IMR-90 (cell line): Measurements from ENCODE around the gene MYCBPAP.

Source experiments
- BHLHE40 ChIP-seq: fragments of 150-350 bp; IDR thresholded peaks from 2 replicates; pipeline ENCODE4 v1.6.1; 2016; ENCODE audit warnings: mild to moderate bottlenecking, low read depth, low read length
- CEBPB ChIP-seq: IDR thresholded peaks from 2 replicates; pipeline ENCODE4 v1.6.1; 2012; ENCODE audit warnings: low read depth, low read length, improper control_type of control experiment
- CHD1 ChIP-seq: IDR thresholded peaks from 2 replicates; pipeline ENCODE4 v1.6.1; 2012; ENCODE audit warnings: low read depth, low read length, improper control_type of control experiment
- FOS ChIP-seq: fragments of 150-350 bp; IDR thresholded peaks from 2 replicates; pipeline ENCODE4 v1.6.1; 2016; ENCODE audit warnings: low read depth, low read length
- MXI1 ChIP-seq: IDR thresholded peaks from 2 replicates; pipeline ENCODE4 v1.6.1; 2012; ENCODE audit warnings: low read depth, mild to moderate bottlenecking, low read length, moderate library complexity, borderline replicate concordance
- NFE2L2 ChIP-seq: fragments of 150-350 bp; IDR thresholded peaks from 2 replicates; pipeline ENCODE4 v1.6.1; 2016; ENCODE audit warnings: low read depth, mild to moderate bottlenecking, low read length
- POLR2A ChIP-seq: IDR thresholded peaks from 2 replicates; pipeline ENCODE4 v1.6.1; 2012; ENCODE audit warnings: mild to moderate bottlenecking, low read depth, low read length
- RCOR1 ChIP-seq: IDR thresholded peaks from 2 replicates; pipeline ENCODE4 v1.6.1; 2012; ENCODE audit warnings: mild to moderate bottlenecking, low read length, improper control_type of control experiment; ENCODE audit not compliant: insufficient replicate concordance
- SMC3 ChIP-seq: fragments of 150-350 bp; IDR thresholded peaks from 2 replicates; pipeline ENCODE4 v1.6.1; 2016; ENCODE audit warnings: low read depth, mild to moderate bottlenecking, antibody characterized with exemption, low read length, moderate library complexity
- TF ChIP-seq, protein P1 (sequence below): fragments of 150-350 bp; IDR thresholded peaks from 2 replicates; pipeline ENCODE4 v1.6.1; 2017; ENCODE audit warnings: mild to moderate bottlenecking, antibody characterized with exemption, low read length, low read depth
- TF ChIP-seq, protein P2 (sequence below): conservative IDR thresholded peaks from 2 replicates; pipeline ENCODE4 v1.5.1; 2012; ENCODE audit warnings: mild to moderate bottlenecking, low read depth, low read length, improper control_type of control experiment
- TF ChIP-seq, protein P3 (sequence below): fragments of 150-350 bp; IDR thresholded peaks from 2 replicates; pipeline ENCODE4 v1.6.1; 2016; ENCODE audit warnings: low read depth, mild to moderate bottlenecking, low read length, moderate library complexity, borderline replicate concordance

DNA sequence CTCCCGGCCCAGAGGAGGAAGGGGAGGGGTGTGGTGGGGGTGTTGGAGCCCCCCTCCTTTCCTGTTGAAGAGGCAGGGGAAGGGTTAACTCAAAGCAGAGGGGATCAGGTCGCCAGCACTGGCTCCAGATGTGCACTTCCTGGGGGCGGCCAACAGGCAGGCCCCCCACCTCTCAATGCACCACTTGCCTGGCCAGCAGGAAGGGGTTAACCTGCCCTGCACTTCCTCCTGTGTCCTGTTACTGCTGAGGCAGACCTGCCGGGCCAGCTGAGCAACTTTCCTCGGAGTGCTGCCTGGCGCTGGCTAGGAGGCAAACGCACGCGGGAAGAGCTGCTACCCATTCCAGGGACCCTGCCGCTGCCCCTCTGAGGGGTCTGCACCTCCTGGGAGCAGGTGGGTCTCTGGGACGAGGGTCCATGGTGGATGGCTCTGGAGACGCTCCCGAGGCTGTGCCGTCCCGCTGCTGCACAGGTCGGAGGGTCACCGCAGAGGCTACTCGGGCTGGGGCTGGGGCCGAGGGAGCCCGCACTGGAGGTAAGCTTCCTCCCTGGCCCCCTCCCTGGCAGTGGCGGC is 24.3 kb downstream of the MYCBPAP start, which contains the start of gene EPN3:
- TF ChIP-seq, protein P1, sequence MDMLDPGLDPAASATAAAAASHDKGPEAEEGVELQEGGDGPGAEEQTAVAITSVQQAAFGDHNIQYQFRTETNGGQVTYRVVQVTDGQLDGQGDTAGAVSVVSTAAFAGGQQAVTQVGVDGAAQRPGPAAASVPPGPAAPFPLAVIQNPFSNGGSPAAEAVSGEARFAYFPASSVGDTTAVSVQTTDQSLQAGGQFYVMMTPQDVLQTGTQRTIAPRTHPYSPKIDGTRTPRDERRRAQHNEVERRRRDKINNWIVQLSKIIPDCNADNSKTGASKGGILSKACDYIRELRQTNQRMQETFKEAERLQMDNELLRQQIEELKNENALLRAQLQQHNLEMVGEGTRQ, result no peak
- TF ChIP-seq, protein P2, sequence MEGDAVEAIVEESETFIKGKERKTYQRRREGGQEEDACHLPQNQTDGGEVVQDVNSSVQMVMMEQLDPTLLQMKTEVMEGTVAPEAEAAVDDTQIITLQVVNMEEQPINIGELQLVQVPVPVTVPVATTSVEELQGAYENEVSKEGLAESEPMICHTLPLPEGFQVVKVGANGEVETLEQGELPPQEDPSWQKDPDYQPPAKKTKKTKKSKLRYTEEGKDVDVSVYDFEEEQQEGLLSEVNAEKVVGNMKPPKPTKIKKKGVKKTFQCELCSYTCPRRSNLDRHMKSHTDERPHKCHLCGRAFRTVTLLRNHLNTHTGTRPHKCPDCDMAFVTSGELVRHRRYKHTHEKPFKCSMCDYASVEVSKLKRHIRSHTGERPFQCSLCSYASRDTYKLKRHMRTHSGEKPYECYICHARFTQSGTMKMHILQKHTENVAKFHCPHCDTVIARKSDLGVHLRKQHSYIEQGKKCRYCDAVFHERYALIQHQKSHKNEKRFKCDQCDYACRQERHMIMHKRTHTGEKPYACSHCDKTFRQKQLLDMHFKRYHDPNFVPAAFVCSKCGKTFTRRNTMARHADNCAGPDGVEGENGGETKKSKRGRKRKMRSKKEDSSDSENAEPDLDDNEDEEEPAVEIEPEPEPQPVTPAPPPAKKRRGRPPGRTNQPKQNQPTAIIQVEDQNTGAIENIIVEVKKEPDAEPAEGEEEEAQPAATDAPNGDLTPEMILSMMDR, result no peak
- TF ChIP-seq POLR2A, result no peak
- TF ChIP-seq RCOR1, result no peak
- no peak for TF ChIP-seq CEBPB
- TF ChIP-seq, protein P3, sequence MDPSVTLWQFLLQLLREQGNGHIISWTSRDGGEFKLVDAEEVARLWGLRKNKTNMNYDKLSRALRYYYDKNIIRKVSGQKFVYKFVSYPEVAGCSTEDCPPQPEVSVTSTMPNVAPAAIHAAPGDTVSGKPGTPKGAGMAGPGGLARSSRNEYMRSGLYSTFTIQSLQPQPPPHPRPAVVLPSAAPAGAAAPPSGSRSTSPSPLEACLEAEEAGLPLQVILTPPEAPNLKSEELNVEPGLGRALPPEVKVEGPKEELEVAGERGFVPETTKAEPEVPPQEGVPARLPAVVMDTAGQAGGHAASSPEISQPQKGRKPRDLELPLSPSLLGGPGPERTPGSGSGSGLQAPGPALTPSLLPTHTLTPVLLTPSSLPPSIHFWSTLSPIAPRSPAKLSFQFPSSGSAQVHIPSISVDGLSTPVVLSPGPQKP, result no peak
- TF ChIP-seq NFE2L2, result no peak
- no peak for TF ChIP-seq SMC3
- no peak for TF ChIP-seq BHLHE40
- TF ChIP-seq CHD1, result no peak
- TF ChIP-seq MXI1, result no peak
- TF ChIP-seq FOS, result no peak
